Skeletal muscle cell (primary cell): ENCODE results near the gene UIMC1.
"Not testable (repeated sequence)": the region's sequence is repeated elsewhere in the genome, so short reads cannot be mapped to it uniquely, and the experiment has no call there.

Experiments used
- DNase-seq: peaks from one replicate; pipeline ENCODE4 v3.0.0-alpha.2; 2010; ENCODE audit warnings: low read depth
- H3K4me3 ChIP-seq: 2 replicates; pipeline ENCODE4 v1.5.1; 2011; ENCODE audit warnings: low read depth, mild to moderate bottlenecking, control low read depth, low read length, moderate library complexity

UIMC1 gene

DNA sequence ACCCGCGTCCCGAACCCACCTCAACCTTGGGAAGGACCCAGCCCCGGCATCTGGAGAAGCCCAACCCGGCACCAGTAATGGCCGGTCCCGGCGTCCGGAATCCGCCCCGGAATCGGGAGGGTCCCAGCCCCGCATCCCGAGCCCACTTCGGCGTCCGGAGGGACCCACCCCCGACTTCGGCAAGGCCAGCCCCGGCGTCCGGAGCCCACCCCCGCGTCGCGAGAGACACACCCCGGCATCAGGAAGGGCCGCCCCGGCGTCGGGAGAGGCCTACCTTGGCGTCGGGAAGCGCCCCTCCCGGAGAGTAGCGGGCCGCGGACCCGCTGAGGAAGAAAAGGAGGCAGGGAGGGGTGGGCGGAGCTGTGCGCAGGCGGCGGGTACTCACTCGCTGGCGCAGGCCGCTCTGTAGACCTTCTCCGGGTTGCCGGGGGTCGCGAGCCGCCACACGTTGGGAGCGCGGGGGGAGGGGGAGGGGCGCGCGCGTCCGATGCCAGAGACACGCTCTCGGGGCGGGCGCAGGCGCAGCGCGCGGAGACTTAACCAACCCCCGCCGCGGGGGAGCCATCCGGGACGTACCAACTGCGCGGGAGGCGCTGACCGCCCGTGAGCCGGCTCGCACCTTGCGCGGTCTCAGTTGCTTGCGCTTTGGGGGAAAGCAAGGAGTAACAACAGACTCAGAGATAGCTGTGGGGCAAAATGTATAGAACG, at the start of gene UIMC1:
TSS of gene UIMC1 (minus strand) at position 515 of the 708 bp plus-strand sequence. CDS start 24,164 bp downstream, outside the sequence.
- H3K4me3 ChIP-seq: peak within 1 kb of the TSS; percentile 89
- DNase-seq: peak; percentile 77

GRCh38 chr5:177049285-177049684, 42.7 kb upstream of the UIMC1 start:
- DNase-seq: no peak

GRCh38 chr5:177048531-177048930, 42.0 kb upstream of the UIMC1 start:
- not testable (repeated sequence) for H3K4me3 ChIP-seq, DNase-seq

More at GRCh38 chr5:177049285-177049684, 42.7 kb upstream of the UIMC1 start:
- H3K4me3 ChIP-seq: no peak overlapping the region

GRCh38 chr5:177045631-177046030, 39.1 kb upstream of the UIMC1 start:
- no peak for DNase-seq

GRCh38 chr5:177044641-177045040, 38.1 kb upstream of the UIMC1 start:
- DNase-seq: no peak
- H3K4me3 ChIP-seq: no peak overlapping the region

More at GRCh38 chr5:177045631-177046030, 39.1 kb upstream of the UIMC1 start:
- H3K4me3 ChIP-seq: no peak overlapping the region

DNA sequence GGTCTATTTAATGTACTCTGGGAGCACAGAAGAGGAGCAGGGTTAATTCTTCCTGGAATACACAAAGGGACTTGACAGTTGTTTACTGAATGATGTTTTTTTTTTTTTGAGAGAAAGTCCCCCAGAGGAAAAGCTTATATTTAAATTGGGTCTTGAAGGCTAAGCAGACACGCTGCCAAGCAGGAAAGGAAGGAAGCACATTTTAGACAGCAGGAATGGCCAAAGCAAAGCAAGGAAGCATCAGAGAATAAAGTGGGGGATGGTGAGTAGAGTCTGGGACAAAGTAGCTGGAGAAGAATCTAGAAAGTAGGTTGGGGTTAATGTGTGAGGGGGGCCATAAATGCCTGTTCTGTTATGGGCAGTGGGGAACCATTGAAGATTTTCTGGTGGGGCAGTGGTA, 37.4 kb upstream of the UIMC1 start:
- no peak for DNase-seq
- H3K4me3 ChIP-seq: no peak overlapping the region

- no peak overlapping the region for H3K4me3 ChIP-seq
- DNase-seq: no peak
Measured at GRCh38 chr5:177043114-177043513, 36.5 kb upstream of the UIMC1 start.

DNA sequence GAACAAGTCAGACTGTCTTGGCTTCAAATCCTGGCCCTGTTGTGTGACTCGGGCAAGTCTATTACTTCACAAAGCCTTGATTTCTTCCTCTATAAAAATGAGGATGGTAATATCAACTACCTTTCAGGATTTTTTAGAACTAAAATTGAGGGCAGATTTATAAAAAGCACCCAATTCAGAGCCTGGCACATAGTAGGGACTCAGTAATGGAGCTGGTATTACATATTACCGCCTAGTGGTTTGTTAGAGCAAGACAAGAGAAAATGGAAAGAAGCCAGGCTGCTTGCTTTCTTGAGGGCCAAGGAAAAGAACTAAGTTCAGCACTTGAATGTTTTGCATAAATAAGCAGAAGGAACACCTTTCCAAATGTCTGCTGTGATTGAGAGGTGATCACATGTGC, 35.4 kb upstream of the UIMC1 start:
- no peak for DNase-seq

GRCh38 chr5:177040814-177041420, 34.3 kb upstream of the UIMC1 start:
- no peak overlapping the region for H3K4me3 ChIP-seq

More for the DNA sequence above, 35.4 kb upstream of the UIMC1 start:
- no peak overlapping the region for H3K4me3 ChIP-seq

GRCh38 chr5:177036921-177037320, 30.3 kb upstream of the UIMC1 start:
- no peak for DNase-seq
- no peak overlapping the region for H3K4me3 ChIP-seq

More at GRCh38 chr5:177040814-177041420, 34.3 kb upstream of the UIMC1 start:
- DNase-seq: no peak

DNA sequence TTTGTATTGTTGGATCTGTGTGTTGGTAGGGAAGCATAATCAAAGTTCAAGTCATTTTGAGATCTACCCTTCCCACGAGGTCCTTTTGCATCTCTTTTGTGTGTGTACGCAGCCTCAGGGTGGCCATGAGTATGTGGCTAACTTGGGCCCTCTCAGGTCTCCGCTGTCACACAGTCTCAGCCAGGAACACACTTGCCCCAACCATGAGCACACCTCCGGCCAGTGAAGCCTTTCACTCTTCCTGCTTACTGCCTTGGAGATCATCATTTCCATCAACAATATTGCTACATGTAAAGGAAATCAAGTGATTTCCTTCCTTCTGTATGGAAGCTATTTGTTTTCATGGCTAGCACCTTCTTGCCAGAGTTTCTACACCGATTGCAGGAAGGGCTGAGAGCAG, 29.9 kb upstream of the UIMC1 start:
- no peak overlapping the region for H3K4me3 ChIP-seq
- no peak for DNase-seq

DNA sequence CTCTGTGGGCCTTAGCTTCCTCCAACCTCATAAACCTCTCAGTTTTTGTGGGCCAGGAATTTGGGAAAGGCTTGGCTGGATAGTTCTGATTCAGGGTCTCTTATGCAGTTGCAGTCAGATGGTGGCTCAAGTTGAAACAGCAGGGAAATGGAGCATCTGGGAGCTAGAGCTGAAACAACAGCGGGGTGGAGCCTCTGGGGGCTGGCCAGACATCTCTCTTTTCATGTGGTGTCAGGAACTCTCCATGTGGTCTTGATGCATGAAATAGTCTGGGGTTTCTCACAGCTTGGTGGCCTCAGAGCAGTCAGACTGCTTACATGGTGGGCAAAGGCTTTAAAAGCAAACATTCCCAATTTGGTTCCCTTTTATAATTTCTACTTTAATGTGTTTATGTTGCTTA, 29.4 kb upstream of the UIMC1 start:
- DNase-seq: no peak

GRCh38 chr5:177029498-177029897, 22.9 kb upstream of the UIMC1 start:
- DNase-seq: no peak
- no peak overlapping the region for H3K4me3 ChIP-seq

More for the DNA sequence above, 29.4 kb upstream of the UIMC1 start:
- H3K4me3 ChIP-seq: no peak overlapping the region

DNA sequence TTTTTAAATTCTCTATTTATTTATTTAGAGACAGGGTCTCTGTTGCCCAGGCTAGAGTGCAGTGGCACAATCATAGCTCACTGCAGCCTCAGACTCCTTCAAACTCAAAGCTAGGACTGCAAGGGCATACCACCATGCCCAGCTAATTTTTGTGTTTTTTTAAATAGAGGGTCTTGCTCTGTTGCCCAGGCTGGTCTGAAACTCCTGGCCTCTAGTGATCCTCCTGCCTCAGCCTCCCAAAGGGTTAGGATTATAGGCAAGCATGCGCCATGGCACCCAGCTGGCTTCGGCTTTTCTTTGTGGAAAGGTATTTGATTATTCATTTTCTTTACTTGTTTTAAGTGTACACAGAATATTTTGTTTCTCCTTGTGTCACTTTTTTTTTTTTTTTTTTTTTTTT, 21.1 kb upstream of the UIMC1 start:
- no peak overlapping the region for H3K4me3 ChIP-seq
- DNase-seq: no peak

GRCh38 chr5:177025101-177025601, 18.6 kb upstream of the UIMC1 start:
- no peak overlapping the region for H3K4me3 ChIP-seq
- DNase-seq: no peak

GRCh38 chr5:177024559-177024958, 18.0 kb upstream of the UIMC1 start:
- DNase-seq: no peak
- no peak overlapping the region for H3K4me3 ChIP-seq

- peak overlapping the region; percentile 92 for H3K4me3 ChIP-seq
- DNase-seq: no peak
Measured at GRCh38 chr5:177023303-177023664, 16.7 kb upstream of the UIMC1 start.

- DNase-seq: peak; percentile 78
- peak within 1 kb of the TSS; percentile 92 for H3K4me3 ChIP-seq
Measured at GRCh38 chr5:177022386-177023302, 16.1 kb upstream of the UIMC1 start, which contains the start of gene ZNF346. TSS of gene ZNF346 (plus strand) at chr5:177022696. CDS start at chr5:177022739, 43 bp downstream.

DNA sequence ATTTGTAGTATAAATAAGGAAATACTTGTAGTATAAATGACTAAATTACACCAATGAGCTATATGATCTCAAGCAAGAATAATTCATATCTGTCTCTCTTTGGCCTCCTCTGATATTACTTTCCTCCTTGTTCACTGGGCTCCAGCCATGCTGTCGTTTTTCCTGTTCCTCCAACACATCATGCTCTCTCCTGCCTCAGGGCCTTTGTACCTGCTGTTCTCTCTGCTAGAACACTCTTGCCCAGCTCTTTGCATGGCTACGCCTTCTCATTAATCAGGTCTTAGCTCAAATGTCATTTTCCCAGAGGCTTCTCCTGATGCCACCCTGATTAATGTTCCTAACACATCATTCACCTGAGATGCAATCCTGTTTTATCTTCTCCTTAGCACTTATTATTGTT, 13.5 kb upstream of the UIMC1 start:
- no peak for DNase-seq
- H3K4me3 ChIP-seq: no peak overlapping the region

DNA sequence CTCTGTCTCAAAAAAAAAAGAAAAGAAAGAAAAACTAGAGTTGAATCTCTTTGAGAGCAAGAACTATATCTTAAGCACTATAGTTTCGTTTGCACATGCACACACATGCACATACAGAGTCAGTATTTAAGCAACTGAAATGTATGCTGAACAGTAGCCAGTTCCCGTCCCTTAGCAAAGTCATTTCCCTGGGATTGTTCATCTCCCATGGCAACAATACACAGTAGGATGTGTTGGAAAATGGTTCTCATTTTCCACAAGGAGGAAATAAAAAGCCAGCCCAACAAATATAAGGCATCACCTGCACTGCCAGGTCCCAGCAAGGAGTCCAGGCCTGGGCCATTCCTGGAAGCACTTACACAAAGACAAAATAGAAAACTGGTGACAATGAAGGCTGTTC, 11.8 kb upstream of the UIMC1 start:
- DNase-seq: no peak
- no peak overlapping the region for H3K4me3 ChIP-seq
